H4 (cell line): Measurements from ENCODE around the gene EGLN2. TPM values are rescaled to one million over a fixed set of nuclear protein-coding genes. Genes with fewer than 3 reads are reported as not detected.
A peak's percentile ranks its signal among the peaks of the same experiment; 100 is the strongest.
"Not testable (repeated sequence)": the region's sequence is repeated elsewhere in the genome, so short reads cannot be mapped to it uniquely, and the experiment has no call there.

Source experiments
- DNase-seq: peaks from one replicate; pipeline ENCODE4 v3.0.0-alpha.2; 2015; ENCODE audit warnings: low spot score
- total RNA-seq: library from RNA; depleted of rRNA; stranded (reverse); fragments of >200 nt; shearing (Covaris generic); gene quantifications from 2 replicates; pipeline ENCODE4 v1.2.3, GENCODE V29; 2014

Gene EGLN2
- total RNA-seq, 1 experiment from 2014 or later = 25.7 TPM

GRCh38 chr19:40776932-40777644, 21.9 kb upstream of the EGLN2 start:
- peak; percentile 93 for DNase-seq

- no peak for DNase-seq
Measured at GRCh38 chr19:40777645-40777936, 21.4 kb upstream of the EGLN2 start.

DNA sequence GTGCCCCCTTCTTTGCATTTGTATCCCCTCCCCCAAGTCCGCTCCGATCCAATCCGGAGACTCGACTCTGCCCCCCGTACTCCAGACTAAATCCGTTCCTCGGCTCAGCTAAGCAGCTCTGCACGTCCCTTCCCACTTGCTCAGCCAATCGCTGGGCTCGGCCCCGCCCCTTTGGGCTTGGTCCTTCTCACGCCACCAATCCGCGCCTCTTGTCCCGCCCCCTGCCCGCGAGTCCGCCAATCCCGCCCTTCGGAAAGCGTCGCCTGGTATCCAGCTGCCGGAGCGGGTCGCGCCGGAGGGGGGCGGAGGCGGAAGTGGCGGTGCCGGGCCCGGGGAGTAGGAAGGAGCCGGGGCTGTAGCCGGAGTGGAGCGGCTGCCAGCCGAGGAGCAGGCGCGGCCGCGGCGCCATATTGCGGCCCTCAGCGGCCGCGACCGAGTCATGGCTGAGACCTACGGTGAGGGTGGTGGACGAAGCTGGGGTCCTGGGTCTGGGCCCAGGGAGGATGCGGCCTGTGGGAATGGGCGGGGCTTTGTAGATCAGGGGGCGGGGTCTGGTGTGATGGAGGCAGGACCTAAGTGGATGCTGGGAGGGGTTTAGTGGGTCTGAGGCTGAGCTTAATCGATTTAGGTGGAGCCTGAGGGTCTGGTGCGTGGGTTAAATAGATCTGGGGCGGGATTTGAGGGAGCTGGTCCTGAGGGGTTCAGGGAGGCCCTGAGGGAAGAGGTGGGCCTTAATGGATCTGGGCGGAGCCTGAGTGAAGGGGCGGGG, 20.9 kb upstream of the EGLN2 start, which contains the start of gene RAB4B:
TSS of gene RAB4B (plus strand) at position 311 of the 769 bp plus-strand sequence. CDS start at position 440, 129 bp downstream.
- peak; percentile 99 for DNase-seq

DNA sequence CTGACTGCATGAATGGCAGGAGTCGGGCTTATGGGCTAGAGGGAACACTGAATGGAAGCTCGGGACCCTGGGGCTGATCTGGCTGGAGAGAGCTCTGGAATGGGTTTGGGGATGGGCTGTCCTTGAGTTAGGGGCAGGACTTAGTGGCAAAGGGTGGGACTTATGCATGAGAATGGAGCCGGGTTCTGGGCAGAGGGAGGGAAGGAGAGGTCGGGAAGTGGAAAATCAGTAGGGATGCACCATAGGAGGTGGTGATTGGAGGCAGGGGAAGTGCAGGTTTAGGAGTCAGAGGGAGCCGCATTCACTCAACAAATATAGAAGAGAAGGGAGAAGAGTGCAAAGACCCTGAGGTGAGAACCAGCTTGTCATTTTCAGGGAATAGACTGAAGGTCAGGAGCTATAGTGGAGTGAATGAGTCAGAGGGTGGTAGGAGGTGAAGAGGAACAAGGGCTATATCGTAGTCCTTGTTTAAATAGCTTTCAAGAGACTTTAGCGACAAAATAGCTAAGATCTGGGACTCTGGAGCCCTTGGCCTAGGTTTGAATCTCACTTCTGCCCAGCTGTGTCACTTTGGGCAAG, 20.2 kb upstream of the EGLN2 start:
- DNase-seq = no peak

GRCh38 chr19:40780582-40780981, 18.4 kb upstream of the EGLN2 start:
- no peak for DNase-seq

- DNase-seq = no peak
Measured at GRCh38 chr19:40781140-40781539, 17.9 kb upstream of the EGLN2 start.

GRCh38 chr19:40783711-40784110, 15.3 kb upstream of the EGLN2 start:
- DNase-seq = no peak

- not testable (repeated sequence) for DNase-seq
Measured at GRCh38 chr19:40784146-40784545, 14.8 kb upstream of the EGLN2 start.

- DNase-seq = no peak
Measured at GRCh38 chr19:40785526-40785925, 13.5 kb upstream of the EGLN2 start.

DNA sequence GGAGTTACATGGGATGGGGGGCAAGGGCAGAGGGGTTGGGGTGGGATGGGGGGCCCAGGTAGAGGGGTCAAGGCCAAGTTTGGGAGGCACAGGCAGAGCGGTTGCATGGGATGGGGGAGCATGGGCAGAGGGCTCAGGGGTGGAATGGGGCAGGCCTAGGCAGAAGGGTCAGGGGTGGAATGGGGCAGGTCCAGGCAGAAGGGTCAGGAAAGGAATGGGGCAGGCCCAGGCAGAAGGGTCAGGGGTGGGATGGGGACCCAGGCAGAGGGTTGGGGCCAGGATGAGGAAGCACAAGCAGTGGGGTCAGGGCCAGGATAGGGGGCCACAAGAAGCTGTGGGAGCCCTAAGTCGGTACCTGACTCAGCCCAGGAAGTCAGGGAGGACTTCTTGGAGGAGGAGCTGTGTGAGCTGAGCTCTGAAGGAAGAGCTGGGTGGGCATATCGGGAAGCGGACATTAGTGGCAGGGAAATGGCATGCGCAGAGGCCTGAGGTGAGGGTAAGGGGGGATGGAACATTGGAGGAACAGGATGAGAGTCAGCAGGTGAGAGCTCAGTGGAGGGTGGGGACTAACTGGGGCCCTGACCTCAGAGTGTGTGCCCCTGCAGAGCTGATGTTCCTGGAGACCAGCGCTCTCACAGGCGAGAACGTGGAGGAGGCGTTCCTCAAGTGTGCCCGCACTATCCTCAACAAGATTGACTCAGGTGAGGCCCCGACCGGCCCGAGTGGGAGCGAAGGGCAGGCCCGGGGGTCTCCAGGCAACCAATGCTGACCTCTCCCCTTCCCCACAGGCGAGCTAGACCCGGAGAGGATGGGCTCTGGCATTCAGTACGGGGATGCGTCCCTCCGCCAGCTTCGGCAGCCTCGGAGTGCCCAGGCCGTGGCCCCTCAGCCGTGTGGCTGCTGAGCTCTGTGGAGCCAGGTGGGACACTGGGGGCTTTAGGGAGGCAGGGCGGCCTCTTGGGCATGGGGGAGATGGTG, 12.6 kb upstream of the EGLN2 start:
- no peak for DNase-seq

DNA sequence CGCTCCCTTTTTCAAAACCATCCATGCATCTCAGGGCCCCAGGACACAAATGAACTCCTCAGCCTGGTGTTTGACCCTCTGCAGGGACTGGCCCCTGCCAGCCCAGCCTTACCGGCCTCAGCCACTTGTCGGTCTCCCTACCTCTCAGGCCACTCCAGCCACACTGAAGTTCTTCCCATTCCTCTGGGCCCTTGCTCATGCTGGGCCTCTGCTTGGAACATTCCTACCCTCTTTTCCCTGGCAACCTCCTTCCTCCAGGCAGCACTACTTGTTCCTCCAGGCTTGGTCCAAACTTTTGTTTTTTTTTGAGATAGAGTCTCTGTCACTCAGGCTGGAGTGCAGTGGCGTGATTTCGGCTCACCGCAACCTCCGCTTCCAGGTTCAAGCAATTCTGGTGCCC, 7.6 kb upstream of the EGLN2 start:
- DNase-seq = no peak

GRCh38 chr19:40791996-40792395, 7.0 kb upstream of the EGLN2 start:
- DNase-seq = no peak

DNA sequence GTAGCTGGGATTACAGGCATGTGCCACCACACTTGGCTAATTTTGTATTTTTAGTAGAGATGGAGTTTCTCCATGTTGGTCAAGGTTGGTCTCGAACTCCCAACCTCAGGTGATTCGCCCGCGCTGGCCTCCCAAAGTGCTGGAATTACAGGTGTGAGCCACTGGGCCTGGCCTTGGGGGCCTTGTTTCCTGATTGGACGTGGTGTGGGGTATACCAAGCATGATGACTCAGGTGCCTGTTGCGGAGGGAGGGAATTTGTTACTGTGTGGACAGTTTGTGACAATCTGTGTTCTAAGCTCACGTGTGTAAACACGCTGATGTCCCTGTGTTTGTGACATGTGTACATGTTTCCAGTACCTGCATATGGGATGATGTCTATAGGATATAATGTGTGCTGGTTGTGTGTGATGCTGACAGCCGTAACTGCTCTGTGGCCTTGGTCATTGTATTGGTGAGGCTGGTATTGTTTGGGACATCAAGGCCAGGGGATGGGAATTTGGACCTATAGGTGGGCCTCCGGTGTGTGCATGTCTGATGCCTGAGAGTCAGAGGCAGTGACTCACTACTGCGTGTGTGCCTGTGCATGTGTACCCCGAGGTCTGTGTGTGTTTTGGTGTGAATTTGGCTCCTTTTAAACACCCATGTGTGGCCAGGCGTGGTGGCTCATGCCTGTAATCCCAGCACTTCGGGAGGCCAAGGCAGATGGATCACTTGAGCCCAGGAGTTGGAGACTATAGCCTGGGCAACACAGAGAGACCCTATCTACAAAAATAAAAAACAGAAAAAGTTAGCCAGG, 1.6 kb upstream of the EGLN2 start:
- DNase-seq = no peak

DNA sequence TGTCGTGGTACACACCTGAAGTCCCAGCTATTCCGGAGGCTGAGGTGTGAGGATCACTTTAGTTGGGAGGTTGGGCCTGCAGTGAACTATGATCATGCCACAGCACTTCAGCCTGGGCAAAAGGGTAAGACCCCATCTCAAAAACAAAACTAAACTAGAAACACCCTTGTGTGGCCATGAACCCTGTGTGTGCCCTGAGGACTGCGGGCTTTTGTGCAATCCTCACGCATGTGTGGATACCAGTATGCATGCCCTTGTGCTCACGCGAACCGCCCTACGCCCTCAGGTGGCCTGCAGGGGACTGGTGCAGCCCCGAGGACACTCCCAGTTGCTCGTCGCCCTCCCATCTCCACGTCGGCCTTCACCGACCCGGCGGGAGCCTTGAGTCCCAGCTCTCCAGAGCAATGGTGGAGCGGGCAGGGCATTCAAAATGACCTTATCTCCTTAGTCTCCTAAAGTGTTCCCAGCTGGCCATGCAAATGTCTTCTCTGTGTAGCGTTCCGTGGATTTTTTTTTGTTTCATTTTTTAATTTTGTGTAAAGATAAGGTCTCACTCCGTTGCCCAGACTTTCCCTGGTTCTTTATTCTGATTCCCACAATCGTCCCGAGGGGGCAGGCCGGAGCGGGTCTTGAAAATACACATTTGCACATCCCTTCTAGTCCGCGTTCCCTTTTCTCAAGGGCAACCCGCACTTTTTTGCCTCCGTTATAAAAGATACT, 868 bp upstream of the EGLN2 start:
- DNase-seq = peak; percentile 68

DNA sequence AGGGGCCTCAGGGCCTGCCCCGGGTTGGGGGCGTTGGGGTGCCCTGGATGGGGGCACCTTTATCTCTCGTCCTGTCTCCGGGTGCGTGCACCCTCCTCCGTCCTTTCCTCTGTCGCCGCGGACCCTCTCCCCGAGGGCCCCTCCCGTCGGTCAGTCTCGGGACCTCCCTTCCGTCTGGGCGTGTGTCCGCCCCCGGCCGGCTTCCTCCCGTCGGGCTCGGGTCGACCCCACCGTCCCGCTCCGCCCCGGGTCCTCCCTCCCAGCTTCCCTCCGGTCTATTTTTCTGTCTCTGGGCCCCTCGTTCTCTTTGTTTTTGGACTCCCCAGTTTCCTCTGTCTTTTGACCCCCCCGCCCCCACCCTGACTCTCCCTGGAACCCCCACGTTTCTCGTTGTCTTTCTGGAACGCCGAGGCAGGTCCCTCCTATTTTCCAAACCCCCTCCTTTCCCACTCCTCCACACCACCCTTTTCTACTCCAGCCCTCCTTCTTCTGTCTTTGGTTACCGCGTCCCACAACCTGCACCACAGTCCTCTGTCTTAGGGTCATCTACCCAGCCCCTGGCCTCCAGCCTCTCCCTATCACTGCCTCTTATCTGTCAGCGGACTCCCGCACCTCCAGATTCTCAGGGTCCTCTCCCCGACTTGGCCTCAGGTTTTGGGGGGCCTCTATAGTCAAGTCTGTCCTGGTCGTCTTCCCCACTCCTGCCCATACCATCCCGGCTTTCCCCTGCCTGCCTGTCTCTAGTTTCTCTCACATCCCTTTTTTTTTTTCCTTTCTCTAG, 757 bp downstream of the EGLN2 start:
- no peak for DNase-seq

DNA sequence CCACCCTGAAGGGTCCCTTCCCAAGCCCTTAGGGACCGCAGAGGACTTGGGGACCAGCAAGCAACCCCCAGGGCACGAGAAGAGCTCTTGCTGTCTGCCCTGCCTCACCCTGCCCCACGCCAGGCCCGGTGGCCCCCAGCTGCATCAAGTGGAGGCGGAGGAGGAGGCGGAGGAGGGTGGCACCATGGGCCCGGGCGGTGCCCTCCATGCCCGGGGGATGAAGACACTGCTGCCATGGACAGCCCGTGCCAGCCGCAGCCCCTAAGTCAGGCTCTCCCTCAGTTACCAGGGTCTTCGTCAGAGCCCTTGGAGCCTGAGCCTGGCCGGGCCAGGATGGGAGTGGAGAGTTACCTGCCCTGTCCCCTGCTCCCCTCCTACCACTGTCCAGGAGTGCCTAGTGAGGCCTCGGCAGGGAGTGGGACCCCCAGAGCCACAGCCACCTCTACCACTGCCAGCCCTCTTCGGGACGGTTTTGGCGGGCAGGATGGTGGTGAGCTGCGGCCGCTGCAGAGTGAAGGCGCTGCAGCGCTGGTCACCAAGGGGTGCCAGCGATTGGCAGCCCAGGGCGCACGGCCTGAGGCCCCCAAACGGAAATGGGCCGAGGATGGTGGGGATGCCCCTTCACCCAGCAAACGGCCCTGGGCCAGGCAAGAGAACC, 1.5 kb downstream of the EGLN2 start:
- no peak for DNase-seq

GRCh38 chr19:40800997-40801377, 2.0 kb downstream of the EGLN2 start:
- no peak for DNase-seq

DNA sequence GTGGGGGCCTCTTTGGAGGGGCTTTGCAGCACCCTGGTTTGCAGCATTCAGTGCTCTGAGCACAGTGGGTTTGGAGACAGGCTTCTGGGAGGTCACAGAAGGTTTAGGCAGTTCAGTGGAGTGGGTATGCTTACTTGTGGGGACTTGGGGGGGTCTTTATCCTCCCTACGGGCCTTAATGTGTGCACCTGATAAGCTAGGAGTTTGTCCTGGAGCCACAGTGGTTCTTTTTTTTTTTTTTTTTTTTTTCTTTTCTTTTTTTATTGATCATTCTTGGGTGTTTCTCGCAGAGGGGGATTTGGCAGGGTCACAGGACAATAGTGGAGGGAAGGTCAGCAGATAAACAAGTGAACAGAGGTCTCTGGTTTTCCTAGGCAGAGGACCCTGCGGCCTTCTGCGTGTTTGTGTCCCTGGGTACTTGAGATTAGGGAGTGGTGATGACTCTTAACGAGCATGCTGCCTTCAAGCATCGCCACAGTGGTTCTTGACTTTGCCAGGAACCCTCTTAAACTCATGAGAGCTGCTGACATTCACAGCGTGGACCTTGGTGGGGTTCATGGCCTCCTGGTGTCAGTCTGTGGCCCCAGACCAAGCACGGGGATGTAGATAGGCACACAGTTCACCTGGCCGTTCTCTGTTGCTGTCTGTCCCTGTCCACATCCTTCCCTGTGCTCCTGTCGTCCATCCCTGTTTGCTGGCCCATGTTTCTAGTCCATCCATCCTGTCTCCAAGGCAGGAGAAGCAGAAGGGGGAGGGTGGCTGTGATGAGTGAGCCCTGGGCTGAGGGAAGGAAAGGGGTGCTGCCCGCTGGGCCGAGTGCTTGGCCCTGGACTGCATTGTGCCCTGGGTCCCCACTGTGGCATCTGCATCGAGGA, 2.7 kb downstream of the EGLN2 start:
- DNase-seq = no peak
